Astrocyte (in vitro differentiated cells and primary cell): ENCODE data around the gene PXMP4. TPM values are rescaled to one million over a fixed set of nuclear protein-coding genes. Genes with fewer than 3 reads are reported as not detected.
A peak's percentile ranks its signal among the peaks of the same experiment; 100 is the strongest.

Source experiments
- DNase-seq: peaks from one replicate; pipeline ENCODE4 v3.0.0-alpha.2; 2010; ENCODE audit warnings: low read depth
- FAIRE-seq: peaks from 2 replicates; lab custom pipeline; 2011; peaks lifted over from hg19 to GRCh38; lab: Jason Lieb, UNC
- H2AFZ ChIP-seq: 2 replicates; pipeline ENCODE4 v1.6.0; 2012; ENCODE audit warnings: low read depth, low read length, inconsistent platforms
- H3K27ac ChIP-seq: 2 replicates; pipeline ENCODE4 v1.5.1; 2011; ENCODE audit warnings: low read depth, low read length, inconsistent platforms
- H3K27me3 ChIP-seq: 2 replicates; pipeline ENCODE4 v1.6.0; 2011; ENCODE audit warnings: low read length, inconsistent platforms; ENCODE audit not compliant: insufficient read depth
- H3K36me3 ChIP-seq: 2 replicates; pipeline ENCODE4 v1.5.1; 2011; ENCODE audit warnings: low read length, inconsistent platforms; ENCODE audit not compliant: insufficient read depth
- H3K4me1 ChIP-seq: 2 replicates; pipeline ENCODE4 v1.5.1; 2011; ENCODE audit warnings: low read length, inconsistent platforms; ENCODE audit not compliant: insufficient read depth
- H3K4me2 ChIP-seq: 2 replicates; pipeline ENCODE4 v1.6.0; 2012; ENCODE audit warnings: low read length, inconsistent platforms
- H3K4me3 ChIP-seq: 2 replicates; pipeline ENCODE4 v1.5.1; 2011; ENCODE audit warnings: low read depth, mild to moderate bottlenecking, low read length, inconsistent platforms; ENCODE audit not compliant: insufficient read depth
- H3K79me2 ChIP-seq: 2 replicates; pipeline ENCODE4 v1.6.0; 2012; ENCODE audit warnings: mild to moderate bottlenecking, low read length, inconsistent platforms; ENCODE audit not compliant: insufficient read depth
- H3K9ac ChIP-seq: 2 replicates; pipeline ENCODE4 v1.6.0; 2012; ENCODE audit warnings: mild to moderate bottlenecking, low read length, inconsistent platforms
- H3K9me3 ChIP-seq: 2 replicates; pipeline ENCODE4 v1.5.1; 2012; ENCODE audit warnings: low read depth, mild to moderate bottlenecking, low read length, inconsistent platforms; ENCODE audit not compliant: insufficient read depth
- H4K20me1 ChIP-seq: 2 replicates; pipeline ENCODE4 v1.6.0; 2012; ENCODE audit warnings: low read length, inconsistent platforms; ENCODE audit not compliant: insufficient read depth
- H3K27ac Mint-ChIP-seq: one replicate; pipeline ENCODE4 v1.8.0; 2021; ENCODE audit warnings: mild to moderate bottlenecking, mixed read lengths; ENCODE audit not compliant: unreplicated experiment
- H3K27me3 Mint-ChIP-seq: one replicate; pipeline ENCODE4 v1.8.0; 2021; ENCODE audit warnings: low read depth, mixed read lengths; ENCODE audit not compliant: unreplicated experiment
- H3K36me3 Mint-ChIP-seq: one replicate; pipeline ENCODE4 v1.8.0; 2021; ENCODE audit warnings: low read depth, mixed read lengths; ENCODE audit not compliant: unreplicated experiment
- H3K4me1 Mint-ChIP-seq: one replicate; pipeline ENCODE4 v1.8.0; 2021; ENCODE audit warnings: low read depth, mixed read lengths; ENCODE audit not compliant: unreplicated experiment
- H3K4me3 Mint-ChIP-seq: one replicate; pipeline ENCODE4 v1.8.0; 2021; ENCODE audit warnings: mild to moderate bottlenecking, moderate library complexity, mixed read lengths; ENCODE audit not compliant: unreplicated experiment
- H3K9me3 Mint-ChIP-seq: one replicate; pipeline ENCODE4 v1.8.0; 2021; ENCODE audit warnings: mild to moderate bottlenecking, mixed read lengths; ENCODE audit not compliant: unreplicated experiment
- EZH2 ChIP-seq: IDR thresholded peaks from 2 replicates; pipeline ENCODE4 v1.6.1; 2012; ENCODE audit warnings: mild to moderate bottlenecking, low read length, inconsistent platforms; ENCODE audit not compliant: insufficient read depth
- total RNA-seq: library from RNA; stranded (reverse); gene quantifications from 2 replicates; pipeline ENCODE4 v1.2.1, GENCODE V29; 2021
- TF ChIP-seq, protein P1 (sequence below): IDR thresholded peaks from 2 replicates; pipeline ENCODE4 v1.5.1; 2011; ENCODE audit warnings: low read depth, mild to moderate bottlenecking, inconsistent platforms, low read length, moderate library complexity; ENCODE audit not compliant: insufficient read depth

Gene PXMP4
- total RNA-seq, 1 donor from 2014 or later: 1.1 TPM

DNA sequence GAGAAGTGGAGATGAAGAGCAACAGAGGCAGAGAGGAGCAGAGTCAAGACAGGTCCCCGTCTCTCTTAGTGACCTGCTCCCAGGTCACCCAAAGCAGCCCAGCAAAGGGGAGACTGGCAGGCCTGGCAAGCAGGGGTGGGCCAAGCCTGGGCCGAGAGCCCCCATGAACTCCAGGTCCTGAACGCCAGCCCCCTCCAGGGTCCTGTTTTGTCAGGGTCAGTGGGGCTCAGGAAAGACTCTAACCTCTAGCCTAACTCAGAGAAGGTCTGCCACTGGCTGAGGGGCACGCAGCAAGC is 47.0 kb downstream of the PXMP4 start:
- Histone ChIP-seq H3K4me3 (peak overlapping the region; percentile 75), H3K79me2 (peaks cover 2% of the 10 kb centered on the region), H3K4me2 (peak overlapping the region; percentile 99), H3K27ac (no peak overlapping the region), H2AFZ (no peak overlapping the region), H3K36me3 (no peaks in the 10 kb centered on the region), H4K20me1 (peaks cover 49% of the 10 kb centered on the region), H3K9ac (peak overlapping the region; percentile 83), H3K9me3 (no peaks in the 10 kb centered on the region), H3K4me1 (peaks cover 42% of the 10 kb centered on the region), H3K27me3 (no peaks in the 10 kb centered on the region)
- Mint-ChIP-seq H3K9me3 (no peaks in the 10 kb centered on the region), H3K36me3 (peaks cover 26% of the 10 kb centered on the region), H3K4me1 (peaks cover 8% of the 10 kb centered on the region), H3K27ac (peak overlapping the region; percentile 44), H3K27me3 (peaks cover 2% of the 10 kb centered on the region), H3K4me3 (peak overlapping the region; percentile 93)
- TF ChIP-seq EZH2: no peak
- TF ChIP-seq, protein P1, sequence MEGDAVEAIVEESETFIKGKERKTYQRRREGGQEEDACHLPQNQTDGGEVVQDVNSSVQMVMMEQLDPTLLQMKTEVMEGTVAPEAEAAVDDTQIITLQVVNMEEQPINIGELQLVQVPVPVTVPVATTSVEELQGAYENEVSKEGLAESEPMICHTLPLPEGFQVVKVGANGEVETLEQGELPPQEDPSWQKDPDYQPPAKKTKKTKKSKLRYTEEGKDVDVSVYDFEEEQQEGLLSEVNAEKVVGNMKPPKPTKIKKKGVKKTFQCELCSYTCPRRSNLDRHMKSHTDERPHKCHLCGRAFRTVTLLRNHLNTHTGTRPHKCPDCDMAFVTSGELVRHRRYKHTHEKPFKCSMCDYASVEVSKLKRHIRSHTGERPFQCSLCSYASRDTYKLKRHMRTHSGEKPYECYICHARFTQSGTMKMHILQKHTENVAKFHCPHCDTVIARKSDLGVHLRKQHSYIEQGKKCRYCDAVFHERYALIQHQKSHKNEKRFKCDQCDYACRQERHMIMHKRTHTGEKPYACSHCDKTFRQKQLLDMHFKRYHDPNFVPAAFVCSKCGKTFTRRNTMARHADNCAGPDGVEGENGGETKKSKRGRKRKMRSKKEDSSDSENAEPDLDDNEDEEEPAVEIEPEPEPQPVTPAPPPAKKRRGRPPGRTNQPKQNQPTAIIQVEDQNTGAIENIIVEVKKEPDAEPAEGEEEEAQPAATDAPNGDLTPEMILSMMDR: no peak
- FAIRE-seq: no peak
- DNase-seq: no peak

DNA sequence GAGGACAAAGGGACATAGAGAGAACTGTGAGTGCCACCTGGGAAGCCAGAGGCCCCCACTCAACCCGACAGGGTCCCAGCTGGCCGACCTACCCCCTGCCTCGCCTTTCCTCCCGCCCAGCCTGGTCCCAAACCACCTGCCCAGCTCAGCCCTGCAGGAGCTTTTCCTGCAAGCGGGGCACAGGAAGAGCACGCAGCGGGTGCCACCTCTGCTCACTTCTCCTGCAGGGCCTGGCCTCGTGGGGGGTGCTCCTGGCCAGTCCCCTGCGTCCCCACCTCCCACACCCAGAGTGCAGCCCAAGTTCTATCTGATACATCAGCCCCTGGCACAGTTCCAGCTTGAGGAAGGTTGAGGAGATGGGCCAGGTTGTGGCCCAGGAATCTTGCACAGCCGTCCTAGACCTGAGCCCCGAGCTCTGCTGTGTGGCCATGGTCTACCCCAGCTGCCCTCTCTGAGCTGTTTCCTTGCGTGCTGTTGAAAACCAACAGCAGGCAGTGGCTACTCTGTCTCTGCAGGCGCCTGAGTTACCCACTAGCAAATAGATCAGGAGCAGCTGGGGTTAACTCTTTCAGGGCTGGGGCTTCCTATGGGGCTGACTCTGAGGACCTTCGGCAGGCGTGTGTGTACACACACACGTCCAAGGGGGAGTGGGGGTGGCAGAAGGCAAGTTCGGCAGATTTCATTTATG is 47.5 kb downstream of the PXMP4 start:
- Mint-ChIP-seq H3K36me3 (peaks cover 25% of the 10 kb centered on the region), H3K4me1 (peaks cover 8% of the 10 kb centered on the region), H3K27ac (peak overlapping the region; percentile 44), H3K27me3 (peaks cover 2% of the 10 kb centered on the region), H3K9me3 (no peaks in the 10 kb centered on the region), H3K4me3 (peak overlapping the region; percentile 93)
- TF ChIP-seq, protein P1: no peak
- TF ChIP-seq EZH2: no peak
- Histone ChIP-seq H3K9ac (peak overlapping the region; percentile 83), H4K20me1 (peaks cover 50% of the 10 kb centered on the region), H2AFZ (no peak overlapping the region), H3K27ac (no peak overlapping the region), H3K27me3 (no peaks in the 10 kb centered on the region), H3K4me1 (peaks cover 47% of the 10 kb centered on the region), H3K79me2 (peaks cover 2% of the 10 kb centered on the region), H3K36me3 (no peaks in the 10 kb centered on the region), H3K9me3 (no peaks in the 10 kb centered on the region), H3K4me3 (peak overlapping the region; percentile 75), H3K4me2 (peak overlapping the region; percentile 99)
- DNase-seq (no peak), FAIRE-seq (no peak)

DNA sequence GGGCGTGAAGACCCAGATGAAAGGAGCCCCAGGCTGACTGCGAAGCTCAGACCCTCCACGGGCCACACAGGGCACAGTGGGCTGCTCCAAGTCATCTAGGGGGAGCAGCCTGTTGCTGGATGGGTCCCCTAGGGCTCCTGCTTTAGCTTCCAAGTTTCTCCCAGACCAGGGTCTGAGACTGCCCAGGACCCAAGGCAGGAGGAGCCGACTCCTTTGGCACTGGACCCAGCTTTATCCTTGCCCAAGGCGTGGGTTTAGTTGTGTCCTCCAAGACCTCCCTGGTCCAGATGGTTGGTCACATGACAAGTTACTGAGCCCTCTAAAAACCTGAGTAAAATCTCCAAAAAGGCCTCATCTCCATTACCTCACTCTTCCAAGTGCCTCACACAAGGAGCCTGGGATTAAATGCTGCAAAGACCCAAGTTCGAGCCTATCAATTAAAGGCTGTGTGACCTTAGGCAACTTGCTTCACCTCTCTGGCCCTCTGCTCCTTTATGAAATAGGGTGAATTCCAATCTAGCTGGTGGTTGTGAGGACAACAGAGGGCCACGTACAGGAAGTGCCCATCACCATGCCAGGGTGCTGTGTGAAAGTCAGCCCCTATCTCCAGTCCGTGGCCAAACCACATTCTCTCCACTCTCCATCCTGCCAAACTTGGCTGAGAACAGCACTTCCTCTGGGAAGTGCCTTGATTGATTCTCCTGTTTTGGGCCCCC is 48.4 kb downstream of the PXMP4 start:
- Mint-ChIP-seq H3K27ac (no peak overlapping the region), H3K4me3 (no peak overlapping the region)
- TF ChIP-seq EZH2: no peak
- TF ChIP-seq, protein P1: no peak

More for the DNA sequence above, 48.4 kb downstream of the PXMP4 start:
- Histone ChIP-seq H3K36me3 (no peaks in the 10 kb centered on the region), H3K9me3 (no peaks in the 10 kb centered on the region), H4K20me1 (peaks cover 50% of the 10 kb centered on the region), H3K4me2 (peak overlapping the region; percentile 99), H2AFZ (no peak overlapping the region), H3K4me1 (peaks cover 51% of the 10 kb centered on the region), H3K4me3 (no peak overlapping the region), H3K27ac (no peak overlapping the region), H3K9ac (no peak overlapping the region), H3K27me3 (no peaks in the 10 kb centered on the region), H3K79me2 (peaks cover 2% of the 10 kb centered on the region)
- DNase-seq (no peak), FAIRE-seq (no peak)
- Mint-ChIP-seq H3K9me3 (no peaks in the 10 kb centered on the region), H3K27me3 (peaks cover 2% of the 10 kb centered on the region), H3K4me1 (peaks cover 8% of the 10 kb centered on the region), H3K36me3 (peaks cover 23% of the 10 kb centered on the region)
